Astrocyte (in vitro differentiated cells and primary cell): ENCODE results near the gene TOMM40L. TPM values are rescaled to one million over a fixed set of nuclear protein-coding genes. Genes with fewer than 3 reads are reported as not detected.

Source experiments
- DNase-seq: peaks from one replicate; pipeline ENCODE4 v3.0.0-alpha.2; 2010; ENCODE audit warnings: low read depth
- FAIRE-seq: peaks from 2 replicates; lab custom pipeline; 2011; peaks lifted over from hg19 to GRCh38; lab: Jason Lieb, UNC
- H2AFZ ChIP-seq: 2 replicates; pipeline ENCODE4 v1.6.0; 2012; ENCODE audit warnings: low read depth, low read length, inconsistent platforms
- H3K27ac ChIP-seq: 2 replicates; pipeline ENCODE4 v1.5.1; 2011; ENCODE audit warnings: low read depth, low read length, inconsistent platforms
- H3K27me3 ChIP-seq: 2 replicates; pipeline ENCODE4 v1.6.0; 2011; ENCODE audit warnings: low read length, inconsistent platforms; ENCODE audit not compliant: insufficient read depth
- H3K36me3 ChIP-seq: 2 replicates; pipeline ENCODE4 v1.5.1; 2011; ENCODE audit warnings: low read length, inconsistent platforms; ENCODE audit not compliant: insufficient read depth
- H3K4me1 ChIP-seq: 2 replicates; pipeline ENCODE4 v1.5.1; 2011; ENCODE audit warnings: low read length, inconsistent platforms; ENCODE audit not compliant: insufficient read depth
- H3K4me2 ChIP-seq: 2 replicates; pipeline ENCODE4 v1.6.0; 2012; ENCODE audit warnings: low read length, inconsistent platforms
- H3K4me3 ChIP-seq: 2 replicates; pipeline ENCODE4 v1.5.1; 2011; ENCODE audit warnings: low read depth, mild to moderate bottlenecking, low read length, inconsistent platforms; ENCODE audit not compliant: insufficient read depth
- H3K79me2 ChIP-seq: 2 replicates; pipeline ENCODE4 v1.6.0; 2012; ENCODE audit warnings: mild to moderate bottlenecking, low read length, inconsistent platforms; ENCODE audit not compliant: insufficient read depth
- H3K9ac ChIP-seq: 2 replicates; pipeline ENCODE4 v1.6.0; 2012; ENCODE audit warnings: mild to moderate bottlenecking, low read length, inconsistent platforms
- H3K9me3 ChIP-seq: 2 replicates; pipeline ENCODE4 v1.5.1; 2012; ENCODE audit warnings: low read depth, mild to moderate bottlenecking, low read length, inconsistent platforms; ENCODE audit not compliant: insufficient read depth
- H4K20me1 ChIP-seq: 2 replicates; pipeline ENCODE4 v1.6.0; 2012; ENCODE audit warnings: low read length, inconsistent platforms; ENCODE audit not compliant: insufficient read depth
- H3K27ac Mint-ChIP-seq: one replicate; pipeline ENCODE4 v1.8.0; 2021; ENCODE audit warnings: mild to moderate bottlenecking, mixed read lengths; ENCODE audit not compliant: unreplicated experiment
- H3K27me3 Mint-ChIP-seq: one replicate; pipeline ENCODE4 v1.8.0; 2021; ENCODE audit warnings: low read depth, mixed read lengths; ENCODE audit not compliant: unreplicated experiment
- H3K36me3 Mint-ChIP-seq: one replicate; pipeline ENCODE4 v1.8.0; 2021; ENCODE audit warnings: low read depth, mixed read lengths; ENCODE audit not compliant: unreplicated experiment
- H3K4me1 Mint-ChIP-seq: one replicate; pipeline ENCODE4 v1.8.0; 2021; ENCODE audit warnings: low read depth, mixed read lengths; ENCODE audit not compliant: unreplicated experiment
- H3K4me3 Mint-ChIP-seq: one replicate; pipeline ENCODE4 v1.8.0; 2021; ENCODE audit warnings: mild to moderate bottlenecking, moderate library complexity, mixed read lengths; ENCODE audit not compliant: unreplicated experiment
- H3K9me3 Mint-ChIP-seq: one replicate; pipeline ENCODE4 v1.8.0; 2021; ENCODE audit warnings: mild to moderate bottlenecking, mixed read lengths; ENCODE audit not compliant: unreplicated experiment
- EZH2 ChIP-seq: IDR thresholded peaks from 2 replicates; pipeline ENCODE4 v1.6.1; 2012; ENCODE audit warnings: mild to moderate bottlenecking, low read length, inconsistent platforms; ENCODE audit not compliant: insufficient read depth
- microRNA-seq: library from miRNA; unstranded; fragments of <30 nt; microRNA quantifications from one replicate; pipeline ENCODE4 v1.2.0, GENCODE V29; 2020
- total RNA-seq: library from RNA; stranded (reverse); gene quantifications from 2 replicates; pipeline ENCODE4 v1.2.1, GENCODE V29; 2021
- TF ChIP-seq, protein P1 (sequence below): IDR thresholded peaks from 2 replicates; pipeline ENCODE4 v1.5.1; 2011; ENCODE audit warnings: low read depth, mild to moderate bottlenecking, inconsistent platforms, low read length, moderate library complexity; ENCODE audit not compliant: insufficient read depth

The TOMM40L gene
- total RNA-seq, 1 donor from 2014 or later = 12.0 TPM

DNA sequence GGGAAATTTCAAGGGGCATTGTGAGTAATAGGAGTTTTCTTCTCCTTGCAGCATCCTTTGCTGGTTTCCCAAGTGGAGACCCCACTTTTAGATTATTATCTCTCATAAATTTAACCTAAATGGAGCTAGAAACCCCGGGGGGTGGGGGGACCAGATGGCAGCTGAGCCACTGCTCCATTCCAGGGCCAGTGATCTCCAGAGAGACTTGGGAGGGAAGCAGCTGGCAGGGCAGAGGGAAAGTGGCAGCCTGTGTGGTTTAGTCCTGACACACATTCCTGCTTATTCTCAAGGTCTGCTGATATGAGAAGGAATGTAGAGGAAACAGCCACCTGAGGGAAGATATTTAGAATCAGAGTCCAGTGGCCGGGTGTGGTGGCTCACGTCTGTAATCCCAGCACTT lies 49.0 kb downstream of the TOMM40L start:
- no peak overlapping the region for H2AFZ ChIP-seq

More for the DNA sequence above, 49.0 kb downstream of the TOMM40L start:
- Mint-ChIP-seq H3K4me1 (peaks cover 14% of the 10 kb centered on the region), H3K27ac (no peak overlapping the region), H3K4me3 (no peak overlapping the region), H3K9me3 (no peaks in the 10 kb centered on the region), H3K36me3 (no peaks in the 10 kb centered on the region), H3K27me3 (peaks cover 12% of the 10 kb centered on the region)
- Histone ChIP-seq H3K4me2 (no peak overlapping the region), H3K36me3 (no peaks in the 10 kb centered on the region), H3K9me3 (no peaks in the 10 kb centered on the region), H3K27me3 (peaks cover 19% of the 10 kb centered on the region), H3K79me2 (no peaks in the 10 kb centered on the region), H3K4me3 (no peak overlapping the region), H3K4me1 (no peaks in the 10 kb centered on the region), H4K20me1 (no peaks in the 10 kb centered on the region), H3K27ac (no peak overlapping the region), H3K9ac (no peak overlapping the region)
- FAIRE-seq (no peak), DNase-seq (no peak)
- no peak for TF ChIP-seq EZH2
- TF ChIP-seq, protein P1, sequence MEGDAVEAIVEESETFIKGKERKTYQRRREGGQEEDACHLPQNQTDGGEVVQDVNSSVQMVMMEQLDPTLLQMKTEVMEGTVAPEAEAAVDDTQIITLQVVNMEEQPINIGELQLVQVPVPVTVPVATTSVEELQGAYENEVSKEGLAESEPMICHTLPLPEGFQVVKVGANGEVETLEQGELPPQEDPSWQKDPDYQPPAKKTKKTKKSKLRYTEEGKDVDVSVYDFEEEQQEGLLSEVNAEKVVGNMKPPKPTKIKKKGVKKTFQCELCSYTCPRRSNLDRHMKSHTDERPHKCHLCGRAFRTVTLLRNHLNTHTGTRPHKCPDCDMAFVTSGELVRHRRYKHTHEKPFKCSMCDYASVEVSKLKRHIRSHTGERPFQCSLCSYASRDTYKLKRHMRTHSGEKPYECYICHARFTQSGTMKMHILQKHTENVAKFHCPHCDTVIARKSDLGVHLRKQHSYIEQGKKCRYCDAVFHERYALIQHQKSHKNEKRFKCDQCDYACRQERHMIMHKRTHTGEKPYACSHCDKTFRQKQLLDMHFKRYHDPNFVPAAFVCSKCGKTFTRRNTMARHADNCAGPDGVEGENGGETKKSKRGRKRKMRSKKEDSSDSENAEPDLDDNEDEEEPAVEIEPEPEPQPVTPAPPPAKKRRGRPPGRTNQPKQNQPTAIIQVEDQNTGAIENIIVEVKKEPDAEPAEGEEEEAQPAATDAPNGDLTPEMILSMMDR = no peak

Small RNAs within 50 kb of the gene (microRNA-seq; reads per million reads assigned to microRNA genes)
- gene MIR5187 = 1.6 reads per million

Other genes with a start within 250 kb of the TOMM40L start
- gene F11R, start 204.9 kb upstream of the TOMM40L start, total RNA-seq = 53.7 and 68.6 TPM in 2 replicates
- gene TSTD1, start 187.1 kb upstream of the TOMM40L start, total RNA-seq = 9.5 TPM in 2 replicates
- 61.3 and 70.1 TPM in 2 replicates for gene USF1, start 180.1 kb upstream of the TOMM40L start, total RNA-seq
- 0.19 and 0.25 TPM in 2 replicates for gene ARHGAP30, start 156.2 kb upstream of the TOMM40L start, total RNA-seq
- 1.6 and 1.9 TPM in 2 replicates for gene NECTIN4, start 136.5 kb upstream of the TOMM40L start, total RNA-seq
- 1.5 and 1.8 TPM in 2 replicates for gene KLHDC9, start 127.7 kb upstream of the TOMM40L start, total RNA-seq
- gene PFDN2, start 108.0 kb upstream of the TOMM40L start, total RNA-seq = 103 and 111 TPM in 2 replicates
- gene NIT1, start 108.0 kb upstream of the TOMM40L start, total RNA-seq = 25.6 and 25.9 TPM in 2 replicates
- gene DEDD, start 93.4 kb upstream of the TOMM40L start, total RNA-seq = 40.9 and 41.8 TPM in 2 replicates
- 87.5 and 91.0 TPM in 2 replicates for gene UFC1, start 72.1 kb upstream of the TOMM40L start, total RNA-seq
- gene USP21, start 66.6 kb upstream of the TOMM40L start, total RNA-seq = 14.4 and 19.2 TPM in 2 replicates
- gene PPOX, start 59.6 kb upstream of the TOMM40L start, total RNA-seq = 17.0 and 20.0 TPM in 2 replicates
- 39.6 and 40.4 TPM in 2 replicates for gene B4GALT3, start 48.6 kb upstream of the TOMM40L start, total RNA-seq
- 2.7 and 5.1 TPM in 2 replicates for gene ADAMTS4, start 27.0 kb upstream of the TOMM40L start, total RNA-seq
- gene NDUFS2, start 23.7 kb upstream of the TOMM40L start, total RNA-seq = 59.9 and 69.0 TPM in 2 replicates
- 0.68 and 0.91 TPM in 2 replicates for gene FCER1G, start 10.8 kb upstream of the TOMM40L start, total RNA-seq
- not detected in 2 replicates for gene APOA2, start 2.4 kb upstream of the TOMM40L start, total RNA-seq
- not detected in 2 replicates for gene NR1I3, start 12.1 kb downstream of the TOMM40L start, total RNA-seq
- gene PCP4L1, start 32.7 kb downstream of the TOMM40L start, total RNA-seq = 0.26 TPM in 1 of 2 replicates, not detected in the other
- gene MPZ, start 83.9 kb downstream of the TOMM40L start, total RNA-seq = 2.3 TPM in 2 replicates
- gene SDHC, start 88.3 kb downstream of the TOMM40L start, total RNA-seq = 176 and 181 TPM in 2 replicates
- gene CFAP126, start 141.8 kb downstream of the TOMM40L start, total RNA-seq = not detected in 2 replicates